HG03565 (cell line): ENCODE measurements around the gene USP47.
A peak's percentile ranks its signal among the peaks of the same experiment; 100 is the strongest.
"Not testable (repeated sequence)": the region's sequence is repeated elsewhere in the genome, so short reads cannot be mapped to it uniquely, and the experiment has no call there.

ENCODE experiments used
- ATAC-seq: cut with Tn5 transposase; IDR thresholded peaks from one replicate; pipeline ENCODE4 v1.9.1; 2021; ENCODE audit warnings: mild to moderate bottlenecking, moderate library complexity; ENCODE audit not compliant: unreplicated experiment

Gene USP47

DNA sequence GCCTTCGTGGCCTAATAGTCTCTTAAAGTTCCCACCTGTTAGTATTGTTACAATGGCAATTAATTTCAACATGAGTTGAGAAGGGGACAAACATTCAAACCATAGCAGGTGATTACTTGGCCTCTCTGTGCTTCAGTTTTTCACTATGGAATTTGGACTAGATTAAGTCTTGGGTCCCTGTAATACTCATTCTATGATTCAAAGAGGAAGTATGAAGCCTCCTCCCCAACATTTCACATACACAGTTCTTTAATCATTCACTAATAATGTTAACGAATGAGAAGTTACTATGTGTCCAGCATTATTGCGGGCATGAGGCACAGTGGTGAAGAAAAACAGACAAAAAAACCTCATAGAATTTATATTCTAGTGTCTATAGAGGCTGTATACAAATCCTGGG, 19.9 kb upstream of the USP47 start:
- no peak for ATAC-seq

DNA sequence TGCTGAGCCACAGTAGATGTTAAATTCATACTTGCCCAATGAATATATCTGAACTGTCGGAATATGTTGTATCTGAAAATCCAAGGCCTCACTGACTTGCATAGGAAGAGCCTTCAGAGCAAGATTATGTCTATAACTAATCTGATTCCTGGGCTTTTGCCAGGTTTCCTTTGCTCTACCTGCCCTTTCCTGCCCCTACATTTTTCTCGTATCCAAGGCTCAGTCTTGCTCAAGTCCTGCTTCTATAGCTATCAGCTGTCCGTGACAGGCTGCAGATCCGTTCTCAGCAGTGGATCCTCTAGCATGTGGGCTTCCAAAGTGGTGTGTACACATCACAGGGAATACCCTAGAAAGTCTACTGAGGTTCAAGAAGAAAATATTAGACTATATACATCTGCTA, 18.8 kb upstream of the USP47 start:
- ATAC-seq: no peak

DNA sequence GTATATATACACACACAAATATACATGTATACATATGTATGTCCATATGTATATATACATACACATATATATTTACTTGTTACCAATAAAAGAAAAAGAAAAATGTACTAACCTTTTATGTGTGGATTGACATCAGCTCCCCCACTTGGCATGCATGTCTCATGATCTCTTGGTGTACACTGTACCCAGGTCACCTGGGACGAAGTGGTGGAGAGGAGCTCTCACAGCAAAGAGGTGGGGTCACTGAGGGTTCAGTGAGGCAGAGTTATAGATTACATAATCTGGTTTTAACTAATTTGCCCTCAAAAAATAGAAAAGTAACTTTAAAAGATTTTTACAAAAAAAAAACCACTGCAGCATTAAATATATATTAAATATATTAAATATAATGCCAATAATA, 15.5 kb upstream of the USP47 start:
- no peak for ATAC-seq

DNA sequence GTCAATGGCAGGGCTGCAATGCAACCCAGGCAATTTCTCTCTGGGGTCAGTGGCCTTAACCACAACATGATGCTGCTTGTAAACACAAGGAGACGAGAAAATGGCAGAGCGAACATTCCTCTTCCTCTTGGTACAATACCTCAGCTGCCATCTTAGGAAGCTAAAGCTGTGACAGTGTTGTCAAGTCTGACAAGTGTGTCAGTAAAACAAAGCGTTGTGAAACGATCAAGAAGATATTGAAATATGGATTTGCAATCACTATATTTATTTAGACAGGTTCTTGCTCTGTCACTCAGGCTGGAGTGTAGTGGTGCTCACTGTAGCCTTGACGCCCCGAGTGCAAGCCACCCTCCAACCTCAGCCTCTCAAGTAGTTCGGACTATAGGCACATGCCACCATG, 14.5 kb upstream of the USP47 start:
- no peak for ATAC-seq

DNA sequence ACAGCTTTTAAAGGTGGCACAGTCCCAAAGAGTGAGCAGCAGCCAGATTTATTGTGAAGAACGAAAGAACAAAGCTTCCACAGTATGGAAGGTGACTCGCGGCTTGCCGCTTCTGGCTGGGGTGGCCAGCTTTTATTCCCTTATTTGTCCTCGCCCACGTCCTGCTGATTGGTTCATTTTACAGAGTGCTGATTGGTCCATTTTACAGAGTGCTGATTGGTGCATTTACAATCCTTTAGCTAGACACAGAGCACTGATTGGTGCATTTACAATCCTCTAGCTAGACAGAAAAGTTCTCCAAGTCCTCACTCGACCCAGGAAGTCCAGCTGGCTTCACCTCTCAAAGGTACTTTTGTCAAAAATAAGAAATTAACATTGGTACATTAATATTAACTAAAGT, 10.4 kb upstream of the USP47 start:
- not testable (repeated sequence) for ATAC-seq

DNA sequence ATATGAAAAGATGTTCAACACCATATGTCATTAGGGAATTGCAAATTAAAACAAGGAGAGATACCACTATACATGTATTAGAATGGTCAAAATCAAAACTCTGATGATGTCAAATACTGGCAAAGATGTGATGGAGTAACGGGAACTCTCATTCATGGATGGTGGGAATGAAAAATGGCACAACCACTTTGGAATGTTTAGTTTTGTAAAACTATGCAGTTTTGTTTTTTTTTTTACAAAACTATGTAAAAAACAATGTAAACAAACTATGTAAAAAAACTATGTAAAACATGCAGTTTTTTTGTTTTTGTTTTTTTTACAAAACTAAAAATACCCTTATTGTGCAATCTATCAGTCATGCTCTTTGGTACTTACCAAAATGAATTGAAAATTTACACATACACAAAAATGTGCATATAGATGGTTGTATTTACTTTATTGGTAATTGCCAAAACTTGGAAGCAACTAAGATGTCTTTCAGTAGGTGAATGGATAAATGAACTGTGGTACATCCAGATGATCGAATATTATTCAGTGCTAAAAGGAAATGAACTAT, 5.0 kb upstream of the USP47 start:
- ATAC-seq: no peak

DNA sequence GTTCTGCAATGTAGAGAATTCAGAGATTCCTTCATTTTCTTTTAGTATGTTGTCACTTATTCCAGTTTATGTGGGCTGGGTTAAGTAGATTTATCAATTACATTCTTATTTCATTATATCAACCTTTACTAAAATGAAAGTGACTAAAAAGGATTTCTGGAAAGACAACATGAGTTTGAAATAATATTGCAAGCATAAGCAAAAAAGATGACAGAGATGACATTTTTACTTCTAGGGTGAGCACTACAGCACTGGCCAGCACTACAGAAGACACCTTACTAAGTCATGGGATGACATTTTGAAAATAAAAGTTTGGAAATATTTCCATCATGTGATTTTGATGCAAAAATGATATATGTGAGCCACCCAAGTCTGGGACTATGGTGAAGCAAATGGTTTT, 2.1 kb upstream of the USP47 start:
- ATAC-seq: no peak

DNA sequence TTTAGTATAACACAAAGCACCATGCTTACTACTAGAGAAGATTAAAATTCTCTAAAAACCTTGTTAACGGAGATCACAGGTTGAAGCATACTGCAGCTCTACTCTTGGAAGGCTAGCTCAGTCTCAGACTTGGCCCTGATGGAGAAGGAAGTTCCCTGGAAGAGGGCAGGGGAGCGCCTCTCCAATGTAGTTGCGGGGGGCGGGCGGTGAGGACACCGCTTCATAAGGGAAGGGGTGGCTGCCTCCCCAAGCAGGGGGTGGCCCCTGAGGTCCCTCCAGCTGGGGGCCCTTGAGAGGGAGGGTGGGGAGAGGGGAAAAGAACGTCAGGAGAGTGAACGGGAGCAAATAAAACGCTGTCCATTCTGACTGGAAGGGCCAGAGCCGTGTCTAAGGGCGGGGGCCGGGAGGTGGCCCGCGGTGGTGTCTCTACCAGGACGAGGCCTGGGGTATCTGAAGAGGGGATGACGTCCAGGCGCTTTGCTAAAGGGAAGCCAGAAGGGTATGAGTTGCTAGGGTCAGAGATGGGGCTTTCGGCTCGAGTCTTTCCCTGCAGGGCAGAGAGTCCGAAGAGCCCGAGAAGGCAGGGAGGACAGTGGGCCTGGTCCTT, 553 bp upstream of the USP47 start:
- ATAC-seq: peak; percentile 17

DNA sequence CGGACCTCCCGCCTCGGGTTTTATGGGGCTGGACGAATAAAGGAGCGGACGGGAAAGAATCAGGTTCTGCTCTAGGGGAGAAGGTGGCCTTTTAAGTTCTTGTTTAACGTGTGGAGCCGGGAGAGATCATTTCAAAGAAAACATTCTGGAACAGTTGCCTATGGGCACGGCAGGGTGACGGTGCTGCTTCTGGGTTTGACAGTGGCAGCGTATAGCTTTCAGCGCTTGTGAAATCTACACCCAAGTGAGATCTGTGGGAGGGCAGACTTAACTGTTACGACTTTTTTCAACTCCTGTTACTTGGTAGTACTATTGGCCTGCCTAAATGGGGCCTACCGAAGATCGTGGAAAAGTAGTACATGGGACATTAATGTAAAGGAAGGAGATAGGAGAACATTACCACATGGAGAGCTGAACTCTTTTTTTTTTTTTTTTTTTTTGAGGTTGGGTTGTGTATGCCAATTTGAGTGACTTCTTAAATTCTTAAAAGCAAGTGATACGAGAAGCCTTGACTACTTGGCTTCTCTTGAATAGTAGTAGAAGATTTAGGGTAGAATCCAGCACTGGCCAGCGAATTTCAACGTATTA, 743 bp downstream of the USP47 start:
- peak; percentile 30 for ATAC-seq

DNA sequence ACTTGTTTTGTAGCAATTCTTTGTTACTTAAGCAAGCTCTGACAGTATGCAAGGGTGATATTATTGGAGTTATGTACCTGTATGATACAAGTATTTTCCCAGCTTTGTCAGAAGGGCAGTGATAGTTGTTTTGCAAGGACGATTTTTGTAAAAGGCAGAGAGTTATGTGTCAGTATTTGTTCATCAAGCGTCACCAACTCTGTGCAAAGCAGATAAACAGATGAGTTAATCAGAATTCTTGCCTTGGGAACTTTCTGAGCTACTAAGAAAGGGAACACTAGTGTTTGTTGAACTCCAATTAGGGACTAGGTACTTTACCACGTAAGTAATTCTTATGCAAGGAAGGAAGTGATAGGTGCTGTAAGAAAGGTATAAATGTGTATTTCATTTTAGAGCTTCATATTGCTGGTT, 1.4 kb downstream of the USP47 start:
- no peak for ATAC-seq

DNA sequence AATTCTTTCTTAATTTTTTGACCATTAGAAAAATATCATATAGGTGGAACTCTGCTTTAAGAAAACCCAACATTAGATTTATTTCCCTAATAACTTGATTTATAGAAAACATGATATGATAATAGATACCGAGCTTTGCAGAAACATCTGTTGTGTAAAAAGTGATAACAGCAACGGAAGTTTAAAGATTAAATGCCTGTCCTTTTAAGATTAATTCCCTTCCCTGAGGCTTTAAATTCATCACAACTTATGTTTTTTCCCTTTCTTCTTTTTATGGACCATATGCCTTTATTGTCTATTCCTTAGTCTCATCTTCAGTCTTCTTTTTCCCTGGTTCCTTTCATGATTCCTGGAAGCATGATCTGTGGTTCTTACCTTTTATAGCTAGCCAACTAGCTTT, 1.9 kb downstream of the USP47 start:
- no peak for ATAC-seq

DNA sequence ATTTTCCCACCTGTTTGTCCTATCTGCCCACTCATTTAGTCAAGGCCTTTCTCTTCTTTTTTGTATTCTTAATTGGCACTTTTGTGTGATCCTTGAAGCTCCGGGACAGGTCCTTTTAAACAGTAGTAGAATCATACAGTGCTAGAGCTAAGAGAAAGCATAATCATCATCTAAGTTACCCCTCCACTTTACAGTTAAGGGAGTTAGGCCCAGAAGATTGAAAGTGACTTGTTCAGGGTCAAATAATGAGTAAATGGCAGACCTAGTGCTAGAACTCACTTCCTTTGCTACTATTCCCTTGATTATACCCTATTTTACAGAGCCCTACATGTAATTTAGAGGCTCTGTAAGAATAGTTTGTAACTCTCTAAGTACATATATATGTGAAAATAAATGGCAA, 2.5 kb downstream of the USP47 start:
- no peak for ATAC-seq

DNA sequence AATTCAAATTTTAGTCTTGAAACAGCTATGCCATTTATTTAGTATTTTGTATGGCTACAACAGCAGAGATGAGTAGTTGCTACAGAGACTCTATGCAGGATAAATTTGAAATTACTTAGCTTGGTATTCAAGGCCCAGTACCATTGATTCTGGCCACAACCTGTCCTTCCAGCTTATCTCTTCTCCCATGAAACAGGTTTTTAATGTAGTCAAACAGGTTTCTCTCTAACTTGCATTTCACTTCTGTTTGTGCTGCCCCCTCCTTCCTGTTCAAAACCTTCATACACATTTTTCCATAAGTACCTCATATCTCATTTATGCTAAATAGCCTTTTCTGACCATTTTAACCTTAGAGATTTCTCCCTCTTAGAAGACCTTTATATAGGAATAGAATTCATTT, 3.3 kb downstream of the USP47 start:
- no peak for ATAC-seq

DNA sequence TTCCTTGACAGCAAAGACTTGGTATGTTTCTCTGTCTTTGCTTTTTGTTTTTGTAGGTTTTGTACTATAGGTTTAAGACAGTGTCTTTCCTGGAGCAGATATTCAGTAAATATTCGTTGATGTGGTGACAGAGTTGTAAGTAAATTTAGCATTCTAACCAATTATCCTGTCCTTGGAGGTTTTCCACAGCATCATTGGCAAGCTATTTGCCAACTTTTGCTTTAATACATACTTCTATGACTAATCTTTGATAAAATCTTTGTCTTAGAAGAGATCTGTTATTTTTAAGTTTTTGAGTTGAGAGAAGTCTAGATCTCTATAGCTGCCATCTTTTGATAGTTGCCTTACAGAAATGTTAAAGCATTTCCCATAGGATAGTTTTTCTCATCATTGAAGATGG, 3.8 kb downstream of the USP47 start:
- no peak for ATAC-seq

DNA sequence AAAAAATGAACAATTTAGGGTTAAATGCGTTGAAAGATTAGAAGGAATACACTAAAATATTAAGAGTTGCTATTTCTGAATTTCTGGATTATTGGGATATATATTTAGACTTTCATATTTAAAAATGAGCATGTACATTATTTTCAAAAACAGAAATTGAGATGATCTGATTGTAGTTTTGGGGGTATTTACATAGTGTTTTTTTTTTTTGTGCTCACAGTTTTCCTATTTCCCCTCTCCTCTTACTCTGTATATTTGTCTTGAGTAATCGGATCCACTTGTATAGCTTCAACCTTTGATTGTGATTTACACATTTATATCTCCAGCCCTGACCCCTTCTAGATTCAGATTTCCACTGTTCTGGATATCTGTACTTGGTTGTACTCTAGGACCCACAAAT, 5.3 kb downstream of the USP47 start:
- ATAC-seq: no peak

DNA sequence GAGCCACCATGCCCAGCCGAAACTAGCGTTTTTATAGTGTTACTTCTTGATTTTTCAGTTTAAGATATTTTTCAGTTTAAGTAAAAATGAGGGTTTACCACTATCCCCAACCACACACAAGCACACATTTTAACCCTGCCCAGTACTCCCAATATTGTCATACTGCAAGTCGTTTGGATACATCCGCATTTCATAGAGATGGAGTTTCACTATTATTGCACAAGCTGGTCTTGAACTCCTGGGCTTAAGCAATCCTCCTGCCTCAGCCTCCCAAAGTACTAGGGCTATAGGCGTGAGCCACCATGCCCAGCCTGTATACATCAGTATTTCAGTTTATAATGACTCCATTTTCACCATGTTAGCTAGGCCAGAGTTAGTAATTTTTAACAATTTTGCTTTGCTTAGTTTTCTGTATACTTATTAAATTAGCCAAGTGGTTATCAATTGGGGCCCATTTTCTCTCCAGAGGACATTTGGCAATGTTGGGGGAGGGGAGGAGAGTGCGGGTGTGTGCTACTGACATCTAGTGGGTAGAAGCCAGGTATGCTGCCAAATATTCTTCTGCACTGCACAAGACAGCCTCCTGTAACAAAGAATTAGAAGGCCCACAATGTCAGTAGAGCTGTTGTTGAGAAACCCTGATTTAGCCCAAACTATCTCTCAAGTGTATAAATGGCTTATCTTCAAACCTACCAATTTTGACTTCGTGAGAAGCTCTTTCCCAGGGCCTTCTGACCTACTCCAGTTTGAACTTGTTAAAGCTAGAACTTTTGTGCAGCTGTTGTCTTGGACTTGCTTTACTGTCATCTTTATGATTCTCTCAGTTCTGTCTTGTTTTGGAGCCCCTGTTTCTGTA, 7.3 kb downstream of the USP47 start:
- peak; percentile 47 for ATAC-seq

DNA sequence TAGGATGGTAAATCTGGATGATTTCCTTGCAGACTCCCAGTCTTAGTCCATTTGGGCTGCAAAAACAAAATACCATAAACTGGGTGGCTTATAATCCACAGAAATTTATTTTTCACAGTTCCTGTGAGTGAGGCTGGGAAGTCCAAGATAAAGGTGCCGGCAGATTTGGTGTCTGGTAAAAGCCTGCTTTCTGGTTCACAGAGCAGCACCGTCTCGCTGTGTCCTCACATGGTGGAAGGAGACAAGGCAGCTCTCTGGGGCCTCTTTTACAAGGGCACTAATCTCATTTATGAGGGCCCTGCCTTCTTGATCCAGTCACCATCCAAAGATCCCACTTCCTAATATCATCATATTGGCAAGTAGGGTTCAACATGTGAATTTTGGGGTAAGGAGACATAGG, 8.9 kb downstream of the USP47 start:
- ATAC-seq: no peak

DNA sequence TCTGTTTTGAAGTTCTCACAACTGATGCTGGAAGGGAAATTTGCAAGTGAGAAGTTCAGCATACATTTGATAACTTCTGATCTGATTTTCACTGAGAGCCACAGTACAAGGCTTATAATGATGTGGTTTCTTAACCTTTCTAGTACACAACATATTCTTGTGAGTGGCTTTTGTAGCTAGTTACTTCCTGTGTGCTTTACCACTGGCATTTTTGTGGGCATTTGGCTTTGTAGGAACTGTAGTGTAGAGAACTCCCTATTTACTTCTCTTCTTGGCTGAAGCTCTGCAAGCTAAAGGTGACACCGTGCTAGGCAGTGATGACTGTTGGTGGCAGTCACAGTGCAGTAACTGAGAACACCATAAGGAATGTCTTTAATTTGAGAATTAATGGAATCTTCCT, 14.9 kb downstream of the USP47 start:
- no peak for ATAC-seq

DNA sequence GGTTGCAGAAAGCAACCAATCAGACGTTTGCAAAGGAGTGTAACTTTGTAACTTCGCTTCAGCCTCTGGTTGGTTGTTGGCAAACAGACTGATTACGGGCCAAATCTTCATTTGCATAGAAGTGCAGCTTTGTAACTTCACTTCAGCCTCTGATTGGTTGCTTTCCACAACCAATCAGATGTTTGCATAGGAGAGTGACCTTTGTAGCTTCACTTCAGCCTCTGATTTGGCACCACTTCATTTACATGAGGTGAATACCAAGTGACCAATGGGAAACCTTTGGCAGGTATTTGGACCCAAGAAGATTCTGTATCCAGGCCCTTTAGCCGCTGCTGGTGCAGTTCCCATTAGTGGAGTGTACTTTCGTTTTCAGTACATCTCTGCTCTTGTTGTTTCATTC, 16.0 kb downstream of the USP47 start:
- ATAC-seq: no peak

DNA sequence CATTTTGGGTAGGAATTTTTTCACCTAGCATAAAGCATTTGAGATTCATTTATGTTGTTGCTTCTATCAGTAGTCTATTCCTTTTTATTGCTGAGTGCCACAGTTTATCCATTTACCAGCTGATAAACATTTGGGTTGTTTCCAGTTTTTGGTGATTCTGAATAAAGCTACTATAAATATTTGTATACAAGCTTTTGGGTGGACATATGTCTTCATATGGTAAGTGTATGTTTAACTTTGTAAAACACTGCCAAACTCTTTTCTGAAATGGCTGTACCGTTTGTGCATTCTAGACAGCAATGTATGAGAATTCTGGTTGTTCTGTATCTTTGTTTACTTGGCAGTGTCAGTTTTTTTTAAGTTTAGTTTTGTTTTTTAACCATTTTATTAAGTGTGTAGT, 16.9 kb downstream of the USP47 start:
- no peak for ATAC-seq

DNA sequence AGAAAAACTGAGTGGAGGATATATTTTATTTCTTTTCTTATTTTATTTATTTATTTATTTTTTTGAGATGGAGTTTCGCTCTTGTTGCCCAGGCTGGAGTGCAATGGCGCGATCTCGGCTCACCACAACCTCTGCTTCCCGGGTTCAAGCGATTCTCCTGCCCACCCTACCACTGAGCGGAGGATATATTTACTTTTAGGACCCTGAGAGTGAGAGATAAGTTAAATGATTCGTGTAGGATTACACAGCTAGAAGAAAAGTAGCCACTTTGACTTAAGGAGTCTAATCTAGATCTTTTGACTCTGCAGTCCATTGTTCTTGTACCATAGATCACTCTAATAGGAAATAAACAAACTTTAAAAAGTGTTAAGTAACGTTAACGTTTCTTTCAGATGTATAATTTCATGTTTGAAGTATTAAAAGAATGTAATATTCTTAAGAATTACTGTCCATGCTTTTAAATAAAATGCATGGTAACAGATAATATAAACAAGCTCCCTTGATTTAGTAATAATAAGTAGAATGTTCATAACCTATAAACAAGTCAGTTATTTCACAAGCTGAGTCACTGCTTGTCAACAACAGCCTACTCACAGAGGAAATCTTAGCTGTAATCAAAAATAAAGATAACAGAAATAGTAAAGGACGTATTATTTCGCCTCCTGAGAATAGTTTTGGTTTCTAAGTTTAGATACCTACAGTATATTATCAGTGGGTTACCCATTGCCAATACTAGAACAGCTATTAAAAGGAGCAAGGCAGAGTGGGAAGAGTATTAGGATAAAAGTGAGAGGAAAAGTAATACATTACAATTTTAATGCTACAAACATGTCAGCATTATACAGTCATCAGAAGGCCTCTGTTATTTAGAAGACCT, 18.6 kb downstream of the USP47 start:
- ATAC-seq: no peak
